Activated T-cell treated with anti-CD3 and anti-CD28 coated beads, Interleukin-2, amount 50 U/mL, for 72 hours (primary cell): ENCODE measurements around the gene EFCAB13. TPM values are rescaled to one million over a fixed set of nuclear protein-coding genes. Genes with fewer than 3 reads are reported as not detected.
A peak's percentile ranks its signal among the peaks of the same experiment; 100 is the strongest.

ENCODE experiments used
- ATAC-seq, 2 donors: fragments of 150-1000 bp; cut with Tn5 transposase; replicated peaks in 1 of 2; 2 replicates each; pipeline ENCODE4 v1.10.0; 2021; ENCODE audit warnings: moderate library complexity in 2 of 2, mild to moderate bottlenecking in 1 of 2
- DNase-seq, 2 donors: peaks; one replicate each; pipeline ENCODE4 v3.0.0; 2021 to 2022; ENCODE audit warnings: mixed read lengths in 1 of 2
- H3K27ac Mint-ChIP-seq: one replicate; pipeline ENCODE4 v1.8.0; 2022; ENCODE audit warnings: mild to moderate bottlenecking, moderate library complexity, mixed read lengths
- H3K27me3 Mint-ChIP-seq: one replicate; pipeline ENCODE4 v1.8.0; 2022; ENCODE audit warnings: low read depth, mixed read lengths
- H3K36me3 Mint-ChIP-seq, 2 donors: one replicate each; pipeline ENCODE4 v1.8.0; 2022; ENCODE audit warnings: mixed read lengths in 2 of 2, mild to moderate bottlenecking in 1 of 2; ENCODE audit not compliant: insufficient read depth in 2 of 2
- H3K4me1 Mint-ChIP-seq: one replicate; pipeline ENCODE4 v1.8.0; 2022; ENCODE audit warnings: low read depth, mixed read lengths
- H3K4me3 Mint-ChIP-seq, 2 donors: one replicate each; pipeline ENCODE4 v1.8.0; 2022; ENCODE audit warnings: mild to moderate bottlenecking in 2 of 2, mixed read lengths in 2 of 2, moderate library complexity in 2 of 2
- H3K9me3 Mint-ChIP-seq, 2 donors: one replicate each; pipeline ENCODE4 v1.8.0; 2022; ENCODE audit warnings: mixed read lengths in 2 of 2
- total RNA-seq, 2 donors: library from RNA; stranded (reverse); gene quantifications; one replicate each; pipeline ENCODE4 v1.2.3, GENCODE V29; 2022

The EFCAB13 gene, protein sequence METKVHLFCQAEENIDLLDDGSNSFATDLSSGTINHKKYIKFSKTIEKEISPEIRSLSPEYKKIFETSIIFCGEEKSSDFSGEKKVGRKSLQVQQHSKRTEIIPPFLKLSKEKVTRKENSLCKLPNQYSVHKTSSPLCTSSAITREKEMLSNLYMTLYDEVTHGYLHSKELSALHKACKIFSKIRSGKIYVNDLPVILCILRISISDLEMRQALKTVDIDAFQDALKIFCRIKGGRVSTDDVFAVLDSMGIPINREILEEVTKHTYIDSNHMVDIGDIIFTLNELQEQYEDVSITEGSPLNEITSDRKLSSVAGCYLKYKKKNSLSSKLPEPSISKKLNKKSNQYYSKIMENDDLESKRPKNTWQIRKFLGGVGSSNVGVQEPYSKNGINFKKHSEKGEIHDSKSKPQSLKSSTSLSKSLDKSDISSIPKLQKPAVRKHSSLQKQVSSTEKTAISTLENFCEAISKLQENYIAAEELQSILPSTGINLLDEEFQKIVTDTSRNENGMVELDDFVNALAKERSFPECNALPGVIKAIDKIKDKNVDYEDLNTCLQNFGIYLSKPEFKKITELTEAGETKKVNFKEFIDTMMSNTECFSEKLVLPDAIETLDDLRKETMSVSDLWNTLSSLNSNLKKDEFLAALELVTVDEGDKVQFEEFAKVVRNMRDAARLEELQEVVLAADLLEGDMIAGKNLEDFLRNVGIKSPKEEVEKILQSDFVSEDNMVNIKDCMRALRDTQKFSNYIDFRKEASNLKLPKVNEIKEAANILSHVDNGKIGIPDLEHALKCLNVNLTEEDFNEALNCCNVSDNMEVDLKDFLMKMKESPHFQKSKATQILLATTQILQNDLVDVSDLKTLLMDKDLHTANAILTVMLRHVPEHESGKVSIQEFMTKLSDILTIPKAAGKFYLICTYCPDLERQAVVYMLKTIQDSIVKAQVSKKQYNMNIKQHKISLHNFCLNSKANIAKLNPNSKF
- total RNA-seq = 1 to 10 TPM; 5.9 to 9.0 TPM

DNA sequence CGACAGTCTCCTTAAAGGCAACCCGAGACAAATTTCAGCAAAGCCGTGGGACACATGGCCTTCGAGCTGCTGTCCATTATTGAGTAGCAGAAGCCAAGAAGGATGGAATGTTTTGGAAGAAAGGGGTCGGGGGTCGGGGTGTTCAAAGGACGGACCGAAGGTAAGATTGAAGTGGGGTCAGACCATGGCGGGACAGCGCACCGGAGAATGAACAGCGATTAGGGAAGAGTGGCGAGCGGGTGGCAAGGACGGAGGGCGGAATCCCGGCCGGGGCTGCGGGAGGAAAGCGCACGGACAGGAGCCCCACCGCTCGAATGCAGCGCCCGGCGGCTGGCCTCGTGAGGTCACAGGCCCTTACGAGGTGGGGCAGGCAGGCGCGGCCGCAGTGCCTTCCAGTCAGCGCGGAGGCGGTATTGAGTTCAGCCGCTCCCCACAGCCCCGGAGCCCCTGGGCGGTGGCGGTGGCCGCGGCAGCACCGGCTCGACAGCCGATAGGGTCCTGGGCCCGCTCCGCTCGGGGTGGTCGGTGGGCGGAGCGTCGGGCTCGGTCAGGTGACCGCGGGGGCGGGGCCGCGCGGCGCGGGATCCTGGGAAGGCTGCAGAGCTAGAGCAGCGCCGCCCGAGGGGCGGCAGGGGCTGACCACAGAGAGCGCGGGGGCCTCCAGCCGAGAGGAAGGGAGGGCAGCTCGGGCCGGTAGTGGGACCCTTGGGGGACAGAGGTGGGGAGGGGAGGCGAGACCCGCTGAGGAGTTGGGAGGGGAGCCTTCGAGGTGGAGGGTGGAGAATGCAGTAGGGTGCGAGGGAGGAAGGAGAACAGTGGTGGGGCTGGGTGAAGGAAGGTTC, at the start of gene EFCAB13:
EFCAB13 (plus strand) TSS at position 574 of the 842 bp plus-strand sequence. CDS start 4,399 bp downstream, outside the sequence.
- H3K36me3 Mint-ChIP-seq = peaks cover 2 to 3% of the 10 kb centered on the region in 2 donors
- ATAC-seq (peak; percentile 89 to 95), DNase-seq (peak; percentile 88)
- H3K9me3 Mint-ChIP-seq = no peaks in the 10 kb centered on the region
- peaks cover 10% of the 10 kb centered on the region for H3K4me1 Mint-ChIP-seq
- peak within 1 kb of the TSS; percentile 97 to 98 for H3K4me3 Mint-ChIP-seq
- peak within 1 kb of the TSS; percentile 92 for H3K27ac Mint-ChIP-seq
- H3K27me3 Mint-ChIP-seq = peaks cover 13% of the 10 kb centered on the region

- H3K4me3 Mint-ChIP-seq = no peak overlapping the region
These were observed 49.3 kb upstream of the EFCAB13 start for GRCh38 chr17:47274319-47275069.

GRCh38 chr17:47275245-47275984, 48.3 kb upstream of the EFCAB13 start:
- ATAC-seq (no peak), DNase-seq (no peak)
- Mint-ChIP-seq H3K27ac (no peak overlapping the region), H3K4me3 (no peak overlapping the region), H3K27me3 (peaks cover 13% of the 10 kb centered on the region), H3K36me3 (no peaks in the 10 kb centered on the region), H3K4me1 (peaks cover 5% of the 10 kb centered on the region), H3K9me3 (no peaks in the 10 kb centered on the region)

More at GRCh38 chr17:47274319-47275069, 49.3 kb upstream of the EFCAB13 start:
- Mint-ChIP-seq H3K27me3 (peaks cover 13% of the 10 kb centered on the region), H3K36me3 (peaks cover 0 to 1% of the 10 kb centered on the region in 2 donors), H3K27ac (no peak overlapping the region), H3K4me1 (peaks cover 5% of the 10 kb centered on the region), H3K9me3 (peaks cover 2% of the 10 kb centered on the region in 2 donors)
- no peak for ATAC-seq
- DNase-seq = no peak

GRCh38 chr17:47276444-47276843, 47.3 kb upstream of the EFCAB13 start:
- no peak for DNase-seq
- H3K27me3 Mint-ChIP-seq = peaks cover 13% of the 10 kb centered on the region
- H3K4me1 Mint-ChIP-seq = peaks cover 5% of the 10 kb centered on the region
- H3K36me3 Mint-ChIP-seq = no peaks in the 10 kb centered on the region
- no peak for ATAC-seq
- no peak overlapping the region for H3K4me3 Mint-ChIP-seq
- no peaks in the 10 kb centered on the region for H3K9me3 Mint-ChIP-seq
- H3K27ac Mint-ChIP-seq = no peak overlapping the region

- no peak overlapping the region for H3K27ac Mint-ChIP-seq
- H3K36me3 Mint-ChIP-seq = no peaks in the 10 kb centered on the region
- peaks cover 13% of the 10 kb centered on the region for H3K27me3 Mint-ChIP-seq
- ATAC-seq = no peak
- no peaks in the 10 kb centered on the region for H3K9me3 Mint-ChIP-seq
- no peak for DNase-seq
- peaks cover 5% of the 10 kb centered on the region for H3K4me1 Mint-ChIP-seq
- no peak overlapping the region for H3K4me3 Mint-ChIP-seq
These were observed 46.9 kb upstream of the EFCAB13 start for GRCh38 chr17:47276868-47277267.

GRCh38 chr17:47277921-47278320, 45.8 kb upstream of the EFCAB13 start:
- DNase-seq = no peak
- ATAC-seq = no peak
- no peaks in the 10 kb centered on the region for H3K36me3 Mint-ChIP-seq
- peaks cover 5% of the 10 kb centered on the region for H3K4me1 Mint-ChIP-seq
- no peaks in the 10 kb centered on the region for H3K9me3 Mint-ChIP-seq
- peaks cover 13% of the 10 kb centered on the region for H3K27me3 Mint-ChIP-seq
- no peak overlapping the region for H3K4me3 Mint-ChIP-seq
- H3K27ac Mint-ChIP-seq = no peak overlapping the region

DNA sequence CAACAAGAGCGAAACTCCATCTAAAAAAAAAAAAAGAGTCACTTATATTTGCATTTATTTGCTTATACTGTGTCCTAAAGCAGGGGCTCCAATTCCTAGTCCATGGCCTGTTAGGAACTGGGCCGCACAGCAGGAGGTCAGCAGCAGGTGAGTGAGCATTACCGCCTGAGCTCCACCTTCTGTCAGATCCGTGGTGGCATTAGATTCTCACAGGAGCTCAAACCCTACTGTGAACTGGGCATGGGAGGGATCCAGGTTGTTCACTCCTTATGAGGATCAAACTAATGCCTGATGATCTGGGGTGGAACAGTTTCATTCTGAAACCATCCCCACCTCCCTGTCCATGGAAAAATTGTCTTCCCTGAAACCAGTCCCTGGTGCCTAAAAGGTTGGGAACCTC, 45.2 kb upstream of the EFCAB13 start:
- no peaks in the 10 kb centered on the region for H3K9me3 Mint-ChIP-seq
- H3K36me3 Mint-ChIP-seq = no peaks in the 10 kb centered on the region
- no peak overlapping the region for H3K4me3 Mint-ChIP-seq
- DNase-seq (no peak), ATAC-seq (no peak)
- H3K27ac Mint-ChIP-seq = no peak overlapping the region
- H3K27me3 Mint-ChIP-seq = peaks cover 13% of the 10 kb centered on the region
- peaks cover 5% of the 10 kb centered on the region for H3K4me1 Mint-ChIP-seq

GRCh38 chr17:47279062-47279801, 44.5 kb upstream of the EFCAB13 start:
- no peak for ATAC-seq
- H3K9me3 Mint-ChIP-seq = no peaks in the 10 kb centered on the region
- H3K4me3 Mint-ChIP-seq = no peak overlapping the region
- no peak overlapping the region for H3K27ac Mint-ChIP-seq
- no peaks in the 10 kb centered on the region for H3K36me3 Mint-ChIP-seq
- H3K27me3 Mint-ChIP-seq = peaks cover 7% of the 10 kb centered on the region
- H3K4me1 Mint-ChIP-seq = peaks cover 5% of the 10 kb centered on the region
- DNase-seq = no peak

DNA sequence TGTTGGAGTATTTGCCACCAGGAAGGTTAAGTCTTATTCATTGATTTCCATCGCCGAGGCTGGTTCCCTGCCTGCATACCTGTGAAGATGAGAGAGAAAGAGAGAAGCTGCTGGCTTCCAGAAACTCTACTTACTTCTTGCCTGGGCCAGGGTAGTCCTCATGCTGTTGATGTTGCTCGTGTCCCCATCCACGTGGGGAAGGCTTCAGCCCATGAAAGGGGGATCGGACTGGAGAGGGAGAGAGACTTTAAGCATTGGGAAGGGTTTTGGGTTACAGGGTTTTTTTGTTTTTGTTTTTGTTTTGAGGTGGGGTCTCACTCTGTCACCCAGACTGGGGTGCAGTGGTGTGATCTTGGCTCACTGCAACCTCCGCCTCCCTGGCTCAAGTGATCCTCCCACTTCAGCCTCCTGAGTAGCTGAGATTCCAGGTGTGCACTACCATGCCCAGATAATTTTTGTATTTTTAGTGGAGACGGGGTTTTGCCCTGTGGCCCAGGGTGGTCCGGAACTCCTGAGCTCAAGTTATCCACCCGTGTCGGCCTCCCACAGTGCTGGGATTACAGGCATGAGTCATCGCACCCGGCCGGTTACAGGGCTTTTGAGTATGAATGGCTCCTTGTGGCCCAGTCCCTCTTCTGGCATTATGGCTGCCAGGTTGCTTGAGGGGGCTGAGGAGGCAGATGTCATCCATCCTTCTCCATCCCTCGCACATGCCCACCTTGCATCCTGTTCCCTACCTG, 43.5 kb upstream of the EFCAB13 start:
- Mint-ChIP-seq H3K27me3 (no peaks in the 10 kb centered on the region), H3K36me3 (no peaks in the 10 kb centered on the region), H3K9me3 (no peaks in the 10 kb centered on the region), H3K4me1 (peaks cover 5% of the 10 kb centered on the region), H3K4me3 (no peak overlapping the region), H3K27ac (no peak overlapping the region)
- DNase-seq (no peak), ATAC-seq (no peak)

DNA sequence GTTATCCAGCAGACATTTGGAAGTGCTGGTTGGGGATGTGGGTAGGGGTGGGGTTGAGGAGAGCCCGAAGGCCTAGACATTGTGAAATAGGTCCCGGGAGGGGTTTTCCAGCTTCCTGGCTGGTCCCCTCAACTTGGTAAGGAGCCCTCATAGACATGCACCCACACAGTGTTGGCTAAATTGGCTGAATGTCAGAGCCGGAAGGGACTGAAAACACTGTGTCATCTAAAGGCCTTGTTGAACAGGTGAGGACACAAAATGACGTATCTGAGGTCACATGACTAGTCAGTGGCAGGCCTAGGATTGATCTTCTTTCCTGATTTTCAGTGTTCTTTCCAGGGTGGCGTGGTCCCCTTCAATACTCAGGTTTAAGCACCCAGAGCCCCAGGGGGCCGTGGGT, 42.5 kb upstream of the EFCAB13 start:
- no peaks in the 10 kb centered on the region for H3K9me3 Mint-ChIP-seq
- H3K27ac Mint-ChIP-seq = no peak overlapping the region
- peaks cover 7% of the 10 kb centered on the region for H3K4me1 Mint-ChIP-seq
- no peak for ATAC-seq
- H3K36me3 Mint-ChIP-seq = no peaks in the 10 kb centered on the region
- DNase-seq = no peak
- H3K4me3 Mint-ChIP-seq = no peak overlapping the region
- H3K27me3 Mint-ChIP-seq = peaks cover 4% of the 10 kb centered on the region
